Measurements from ENCODE around the gene SLX4. TPM values are rescaled to one million over a fixed set of nuclear protein-coding genes. Genes with fewer than 3 reads are reported as not detected.

The SLX4 gene
- polyA plus RNA-seq, 1 of the 3 experiments (the other 2 are of a cell fraction): 2.1 TPM

DNA sequence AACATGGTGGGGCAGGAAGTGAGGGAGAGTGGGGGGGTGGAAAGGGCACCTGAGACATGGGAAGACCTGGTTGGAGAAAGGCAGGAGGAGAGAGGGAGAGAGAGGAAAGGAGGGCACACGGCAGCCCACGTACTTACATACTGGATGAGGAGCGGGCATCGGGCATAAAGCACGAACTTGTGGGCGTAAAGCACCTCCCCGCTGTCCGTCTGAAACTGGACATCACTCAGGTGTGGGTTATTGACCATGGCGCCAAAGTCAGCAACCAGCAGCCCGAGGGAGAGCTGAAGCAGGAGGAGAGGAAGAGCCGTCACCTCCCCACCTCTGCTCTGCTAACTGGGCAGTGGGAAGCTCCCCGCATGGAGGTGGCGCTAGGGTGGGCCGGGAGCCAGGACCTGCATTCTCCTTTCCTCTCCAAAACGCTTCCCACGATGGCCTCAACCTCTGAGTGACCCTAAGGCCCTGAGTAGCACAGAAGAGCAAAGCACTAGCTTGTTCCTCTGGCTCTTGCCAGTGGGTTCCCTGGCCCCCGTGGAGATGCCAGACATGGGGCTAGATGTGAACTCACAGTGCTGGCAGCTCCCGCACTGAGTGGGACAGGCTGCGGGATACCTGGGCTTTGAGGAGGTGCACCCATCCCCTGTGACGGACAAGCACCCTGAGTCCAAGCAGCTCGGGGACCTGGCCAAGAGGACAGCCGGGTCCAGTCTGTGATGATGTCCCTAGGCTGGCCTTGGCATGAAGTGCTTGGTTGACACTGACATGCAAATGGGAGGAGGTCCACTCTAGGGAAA lies 16.9 kb downstream of the SLX4 start (continued):
- TF ChIP-seq FOSL2 (IDR thresholded peaks at IDR 0.05; ENCODE audit: borderline replicate concordance, low read depth): no peak

DNA sequence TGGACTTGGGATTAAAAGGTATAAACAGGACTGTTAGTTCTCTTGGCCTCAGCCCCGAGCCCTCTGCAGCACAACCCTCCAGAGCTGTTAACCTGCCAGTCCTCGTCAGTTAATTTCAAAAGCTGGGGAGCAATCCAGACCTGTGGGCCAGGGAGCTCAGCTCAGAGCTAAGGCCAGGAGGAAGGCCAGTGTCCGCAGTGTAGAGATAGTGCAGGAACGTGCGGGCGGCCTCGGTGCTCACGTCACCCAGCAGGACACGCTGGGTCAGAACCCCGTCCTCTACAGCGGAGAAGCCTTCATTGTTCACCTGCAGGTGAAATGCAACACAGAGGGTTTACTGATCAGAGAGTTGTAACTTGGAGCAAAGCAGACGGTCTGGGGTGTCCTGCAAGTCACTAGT lies 18.8 kb downstream of the SLX4 start:
- Histone ChIP-seq H4K20me1 (ENCODE audit: insufficient read depth) (no peaks in the 10 kb centered on the region), H3K9ac (no peak overlapping the region), H3K4me2 (no peak overlapping the region), H3K4me1 (ENCODE audit: control insufficient read depth in 1 of 2, insufficient read depth in 2 of 2, low read depth in 1 of 2, low read length in 1 of 2) (no peaks in the 10 kb centered on the region), H2AFZ (ENCODE audit: low read depth) (no peak overlapping the region), H3K9me3 (no peaks in the 10 kb centered on the region), H3K27ac (ENCODE audit: low read depth in 2 of 2, low read length in 1 of 2) (no peak overlapping the region), H3K4me3 (ENCODE audit: low read depth in 2 of 2, low read length in 1 of 2) (no peak overlapping the region), H3F3A (replicated peaks; ENCODE audit: insufficient read depth) (no peaks in the 10 kb centered on the region), H3K36me3 (replicated peaks in 1 of 2; ENCODE audit: control insufficient read depth in 1 of 2, insufficient read depth in 2 of 2, low read length in 1 of 2) (peaks cover 0 to 2% of the 10 kb centered on the region in 2 experiments), H3K27me3 (ENCODE audit: insufficient read depth) (no peaks in the 10 kb centered on the region), H3K9me2 (no peaks in the 10 kb centered on the region), H3K79me2 (ENCODE audit: insufficient read depth) (no peaks in the 10 kb centered on the region)
- no peak for DNase-seq
- POLR2A ChIA-PET: no interaction called here
- CTCF ChIA-PET: no interaction called here
- WGBS (ENCODE audit: low lambda C conversion rate): 98% methylated on average over 12 of the region's 12 CpGs
- TF ChIP-seq POLR2AphosphoS5 (IDR thresholded peaks at IDR 0.05; ENCODE audit: low read depth, low read length) (no peak), NFIC (IDR thresholded peaks at IDR 0.05; ENCODE audit: borderline replicate concordance) (no peak), EP300 (IDR thresholded peaks at IDR 0.05; ENCODE audit: borderline replicate concordance in 1 of 2, low read depth in 1 of 2, low read length in 1 of 2) (no peak), RCOR1 (IDR thresholded peaks at IDR 0.05; ENCODE audit: low read length) (no peak), JUND (IDR thresholded peaks at IDR 0.05) (no peak), MEF2A (IDR thresholded peaks at IDR 0.05; ENCODE audit: borderline replicate concordance, low read depth) (no peak), FOXM1 (IDR thresholded peaks at IDR 0.05; ENCODE audit: low read depth) (no peak), TCF12 (IDR thresholded peaks at IDR 0.05) (no peak), TEAD4 (IDR thresholded peaks at IDR 0.05; ENCODE audit: borderline replicate concordance, insufficient read depth) (no peak), GABPA (IDR thresholded peaks at IDR 0.05; ENCODE audit: low read depth) (no peak), RAD21 (IDR thresholded peaks at IDR 0.05; ENCODE audit: low read length) (no peak), ELF1 (IDR thresholded peaks at IDR 0.05) (no peak), RFX5 (IDR thresholded peaks at IDR 0.05; ENCODE audit: low read length) (no peak), YY1 (IDR thresholded peaks at IDR 0.05; ENCODE audit: low read depth) (no peak)
- TF ChIP-seq, protein P1, sequence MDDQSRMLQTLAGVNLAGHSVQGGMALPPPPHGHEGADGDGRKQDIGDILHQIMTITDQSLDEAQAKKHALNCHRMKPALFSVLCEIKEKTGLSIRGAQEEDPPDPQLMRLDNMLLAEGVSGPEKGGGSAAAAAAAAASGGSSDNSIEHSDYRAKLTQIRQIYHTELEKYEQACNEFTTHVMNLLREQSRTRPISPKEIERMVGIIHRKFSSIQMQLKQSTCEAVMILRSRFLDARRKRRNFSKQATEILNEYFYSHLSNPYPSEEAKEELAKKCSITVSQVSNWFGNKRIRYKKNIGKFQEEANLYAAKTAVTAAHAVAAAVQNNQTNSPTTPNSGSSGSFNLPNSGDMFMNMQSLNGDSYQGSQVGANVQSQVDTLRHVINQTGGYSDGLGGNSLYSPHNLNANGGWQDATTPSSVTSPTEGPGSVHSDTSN (IDR thresholded peaks at IDR 0.05): no peak
- TF ChIP-seq, protein P2, sequence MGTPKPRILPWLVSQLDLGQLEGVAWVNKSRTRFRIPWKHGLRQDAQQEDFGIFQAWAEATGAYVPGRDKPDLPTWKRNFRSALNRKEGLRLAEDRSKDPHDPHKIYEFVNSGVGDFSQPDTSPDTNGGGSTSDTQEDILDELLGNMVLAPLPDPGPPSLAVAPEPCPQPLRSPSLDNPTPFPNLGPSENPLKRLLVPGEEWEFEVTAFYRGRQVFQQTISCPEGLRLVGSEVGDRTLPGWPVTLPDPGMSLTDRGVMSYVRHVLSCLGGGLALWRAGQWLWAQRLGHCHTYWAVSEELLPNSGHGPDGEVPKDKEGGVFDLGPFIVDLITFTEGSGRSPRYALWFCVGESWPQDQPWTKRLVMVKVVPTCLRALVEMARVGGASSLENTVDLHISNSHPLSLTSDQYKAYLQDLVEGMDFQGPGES (IDR thresholded peaks at IDR 0.05; ENCODE audit: low read depth, low read length): no peak
- TF ChIP-seq, protein P3, sequence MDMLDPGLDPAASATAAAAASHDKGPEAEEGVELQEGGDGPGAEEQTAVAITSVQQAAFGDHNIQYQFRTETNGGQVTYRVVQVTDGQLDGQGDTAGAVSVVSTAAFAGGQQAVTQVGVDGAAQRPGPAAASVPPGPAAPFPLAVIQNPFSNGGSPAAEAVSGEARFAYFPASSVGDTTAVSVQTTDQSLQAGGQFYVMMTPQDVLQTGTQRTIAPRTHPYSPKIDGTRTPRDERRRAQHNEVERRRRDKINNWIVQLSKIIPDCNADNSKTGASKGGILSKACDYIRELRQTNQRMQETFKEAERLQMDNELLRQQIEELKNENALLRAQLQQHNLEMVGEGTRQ (IDR thresholded peaks at IDR 0.05; ENCODE audit: borderline replicate concordance, low read depth, low read length): no peak
- TF ChIP-seq, protein P4, sequence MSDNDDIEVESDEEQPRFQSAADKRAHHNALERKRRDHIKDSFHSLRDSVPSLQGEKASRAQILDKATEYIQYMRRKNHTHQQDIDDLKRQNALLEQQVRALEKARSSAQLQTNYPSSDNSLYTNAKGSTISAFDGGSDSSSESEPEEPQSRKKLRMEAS (IDR thresholded peaks at IDR 0.05; ENCODE audit: low read depth): no peak
- TF ChIP-seq, protein P5, sequence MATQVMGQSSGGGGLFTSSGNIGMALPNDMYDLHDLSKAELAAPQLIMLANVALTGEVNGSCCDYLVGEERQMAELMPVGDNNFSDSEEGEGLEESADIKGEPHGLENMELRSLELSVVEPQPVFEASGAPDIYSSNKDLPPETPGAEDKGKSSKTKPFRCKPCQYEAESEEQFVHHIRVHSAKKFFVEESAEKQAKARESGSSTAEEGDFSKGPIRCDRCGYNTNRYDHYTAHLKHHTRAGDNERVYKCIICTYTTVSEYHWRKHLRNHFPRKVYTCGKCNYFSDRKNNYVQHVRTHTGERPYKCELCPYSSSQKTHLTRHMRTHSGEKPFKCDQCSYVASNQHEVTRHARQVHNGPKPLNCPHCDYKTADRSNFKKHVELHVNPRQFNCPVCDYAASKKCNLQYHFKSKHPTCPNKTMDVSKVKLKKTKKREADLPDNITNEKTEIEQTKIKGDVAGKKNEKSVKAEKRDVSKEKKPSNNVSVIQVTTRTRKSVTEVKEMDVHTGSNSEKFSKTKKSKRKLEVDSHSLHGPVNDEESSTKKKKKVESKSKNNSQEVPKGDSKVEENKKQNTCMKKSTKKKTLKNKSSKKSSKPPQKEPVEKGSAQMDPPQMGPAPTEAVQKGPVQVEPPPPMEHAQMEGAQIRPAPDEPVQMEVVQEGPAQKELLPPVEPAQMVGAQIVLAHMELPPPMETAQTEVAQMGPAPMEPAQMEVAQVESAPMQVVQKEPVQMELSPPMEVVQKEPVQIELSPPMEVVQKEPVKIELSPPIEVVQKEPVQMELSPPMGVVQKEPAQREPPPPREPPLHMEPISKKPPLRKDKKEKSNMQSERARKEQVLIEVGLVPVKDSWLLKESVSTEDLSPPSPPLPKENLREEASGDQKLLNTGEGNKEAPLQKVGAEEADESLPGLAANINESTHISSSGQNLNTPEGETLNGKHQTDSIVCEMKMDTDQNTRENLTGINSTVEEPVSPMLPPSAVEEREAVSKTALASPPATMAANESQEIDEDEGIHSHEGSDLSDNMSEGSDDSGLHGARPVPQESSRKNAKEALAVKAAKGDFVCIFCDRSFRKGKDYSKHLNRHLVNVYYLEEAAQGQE (IDR thresholded peaks at IDR 0.05; ENCODE audit: low read depth, low read length): no peak

Measured in SK-N-SH (cell line).